HepG2 (cell line): ENCODE results near the gene IFT52. TPM values are rescaled to one million over a fixed set of nuclear protein-coding genes. Genes with fewer than 3 reads are reported as not detected.

Experiments used
- HMG20A ChIP-seq: IDR thresholded peaks from 2 replicates; pipeline ENCODE4 v1.6.1; 2016; ENCODE audit warnings: borderline replicate concordance
- MED13 ChIP-seq: sonication (generic); formaldehyde crosslinking; IDR thresholded peaks from 2 replicates; pipeline ENCODE4 v1.5.0; 2020; ENCODE audit warnings: missing genetic modification reagents
- MLXIP ChIP-seq: sonication (generic); formaldehyde crosslinking; IDR thresholded peaks from 2 replicates; pipeline ENCODE4 v1.9.0; 2021; ENCODE audit warnings: missing genetic modification reagents, borderline replicate concordance
- PCBP1 ChIP-seq: fragments of 200-400 bp; formaldehyde crosslinking; IDR thresholded peaks from 2 replicates; pipeline ENCODE4 v1.6.1; 2017; ENCODE audit warnings: mild to moderate bottlenecking, low read depth, low read length, borderline replicate concordance
- SMYD3 ChIP-seq: sonication (generic); formaldehyde crosslinking; IDR thresholded peaks from 2 replicates; pipeline ENCODE4 v1.8.1; 2023; ENCODE audit warnings: mild to moderate bottlenecking, missing genetic modification reagents
- ZBTB33 ChIP-seq: sonication (generic); formaldehyde crosslinking; IDR thresholded peaks from 2 replicates; pipeline ENCODE4 v1.4.0; 2020; ENCODE audit warnings: missing genetic modification reagents
- ZNF33A ChIP-seq: sonication (generic); formaldehyde crosslinking; IDR thresholded peaks from 2 replicates; pipeline ENCODE4 v1.5.1; 2020; ENCODE audit warnings: missing genetic modification reagents, mild to moderate bottlenecking, moderate library complexity, borderline replicate concordance
- ZNF766 ChIP-seq: sonication (generic); formaldehyde crosslinking; IDR thresholded peaks from 2 replicates; pipeline ENCODE4 v1.5.0; 2020; ENCODE audit warnings: missing genetic modification reagents, borderline replicate concordance
- polyA plus RNA-seq, 8 experiments: library from polyadenylated mRNA; depleted of rRNA in 3 of 8; stranded (reverse) in 7 of 8; unstranded in 1 of 8; fragments of >200 nt; fragmentation: Illumina TruSeq in 4 of 8; extraction: Trizol in 4 of 8; gene quantifications; 2 replicates each; pipeline versions ENCODE4 v1.2.1 to v1.2.3, GENCODE V29; 2011 to 2016; ENCODE audit warnings: low read depth in 4 of 8, missing spikeins in 1 of 8, mixed read lengths in 1 of 8; ENCODE audit not compliant: insufficient read depth in 1 of 8
- total RNA-seq, 5 experiments: library from RNA; depleted of rRNA; stranded (reverse); fragments of >200 nt; fragmentation: Illumina TruSeq; extraction: Trizol; gene quantifications; 2 replicates each; pipeline ENCODE4 v1.2.3, GENCODE V29; 2016; ENCODE audit warnings: low read depth in 1 of 5
- TF ChIP-seq, protein P1 (sequence below): sonication (generic); formaldehyde crosslinking; IDR thresholded peaks from 2 replicates; pipeline ENCODE4 v1.5.0; 2020; ENCODE audit warnings: mild to moderate bottlenecking, missing genetic modification reagents, borderline replicate concordance
- TF ChIP-seq, protein P2 (sequence below): sonication (generic); formaldehyde crosslinking; IDR thresholded peaks from 2 replicates; pipeline ENCODE4 v1.4.0; 2020; ENCODE audit warnings: mild to moderate bottlenecking, missing genetic modification reagents
- TF ChIP-seq, protein P3 (sequence below): conservative IDR thresholded peaks from 2 replicates; pipeline ENCODE4 v1.6.1; 2018; ENCODE audit warnings: missing genetic modification reagents

The IFT52 gene
- total and polyA plus RNA-seq, 2 of the 13 experiments (the other 11 are each of a cell fraction or from before 2014, with no cell fraction given): 48.0 to 64.0 TPM

DNA sequence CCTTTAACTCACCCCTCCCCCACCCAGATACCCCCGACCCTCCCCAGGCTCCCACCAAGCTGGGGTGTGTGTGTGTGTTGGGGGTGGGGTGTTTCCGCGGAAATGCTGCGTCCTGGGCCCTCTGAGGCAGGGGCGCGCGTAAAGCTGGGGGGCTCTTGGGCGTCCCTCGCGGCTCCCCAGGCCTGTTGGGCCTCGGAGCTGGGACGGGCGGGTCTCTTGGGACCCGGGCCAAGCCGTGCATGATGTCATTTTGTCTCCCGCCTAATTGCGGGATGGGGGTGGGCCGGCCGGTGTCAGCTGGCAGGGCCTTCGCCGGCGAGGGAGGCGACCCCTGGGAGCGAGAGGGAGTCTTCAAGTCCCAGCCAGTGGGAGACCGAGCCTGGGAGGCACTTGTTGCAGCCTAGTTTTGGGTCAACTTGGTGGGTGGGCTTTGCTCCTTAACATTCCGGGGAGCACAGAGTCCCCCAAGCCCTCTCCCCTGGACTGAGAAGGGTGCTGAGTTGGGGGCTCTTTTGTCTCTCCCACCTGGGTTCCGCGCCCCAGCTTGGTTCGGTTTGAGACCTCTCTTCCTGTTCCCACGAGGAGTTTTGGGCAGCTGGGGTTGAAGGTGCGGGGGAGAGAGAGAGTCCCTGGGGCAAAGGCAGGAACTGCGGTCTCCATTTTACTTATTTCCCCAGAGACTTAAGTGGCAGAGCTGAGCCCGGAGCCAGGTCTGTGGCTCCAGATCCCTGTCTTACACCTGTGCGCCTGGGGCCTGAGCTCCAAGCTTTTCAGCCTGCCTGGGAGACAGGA, 76.8 kb downstream of the IFT52 start (continued):
- TF ChIP-seq MED13 (no peak; the same call in 1 of the 2 replicates), ZBTB33 (CRISPR knock-in tag) (0 out of 2 replicates have a peak, but pooled peaks have one; percentile 19), PCBP1 (no peak), MLXIP (CRISPR knock-in tag) (no peak), ZNF766 (CRISPR knock-in tag) (no peak), SMYD3 (CRISPR knock-in tag) (no peak), ZNF33A (no peak), HMG20A (CRISPR knock-in tag) (no peak)
- TF ChIP-seq, protein P1, sequence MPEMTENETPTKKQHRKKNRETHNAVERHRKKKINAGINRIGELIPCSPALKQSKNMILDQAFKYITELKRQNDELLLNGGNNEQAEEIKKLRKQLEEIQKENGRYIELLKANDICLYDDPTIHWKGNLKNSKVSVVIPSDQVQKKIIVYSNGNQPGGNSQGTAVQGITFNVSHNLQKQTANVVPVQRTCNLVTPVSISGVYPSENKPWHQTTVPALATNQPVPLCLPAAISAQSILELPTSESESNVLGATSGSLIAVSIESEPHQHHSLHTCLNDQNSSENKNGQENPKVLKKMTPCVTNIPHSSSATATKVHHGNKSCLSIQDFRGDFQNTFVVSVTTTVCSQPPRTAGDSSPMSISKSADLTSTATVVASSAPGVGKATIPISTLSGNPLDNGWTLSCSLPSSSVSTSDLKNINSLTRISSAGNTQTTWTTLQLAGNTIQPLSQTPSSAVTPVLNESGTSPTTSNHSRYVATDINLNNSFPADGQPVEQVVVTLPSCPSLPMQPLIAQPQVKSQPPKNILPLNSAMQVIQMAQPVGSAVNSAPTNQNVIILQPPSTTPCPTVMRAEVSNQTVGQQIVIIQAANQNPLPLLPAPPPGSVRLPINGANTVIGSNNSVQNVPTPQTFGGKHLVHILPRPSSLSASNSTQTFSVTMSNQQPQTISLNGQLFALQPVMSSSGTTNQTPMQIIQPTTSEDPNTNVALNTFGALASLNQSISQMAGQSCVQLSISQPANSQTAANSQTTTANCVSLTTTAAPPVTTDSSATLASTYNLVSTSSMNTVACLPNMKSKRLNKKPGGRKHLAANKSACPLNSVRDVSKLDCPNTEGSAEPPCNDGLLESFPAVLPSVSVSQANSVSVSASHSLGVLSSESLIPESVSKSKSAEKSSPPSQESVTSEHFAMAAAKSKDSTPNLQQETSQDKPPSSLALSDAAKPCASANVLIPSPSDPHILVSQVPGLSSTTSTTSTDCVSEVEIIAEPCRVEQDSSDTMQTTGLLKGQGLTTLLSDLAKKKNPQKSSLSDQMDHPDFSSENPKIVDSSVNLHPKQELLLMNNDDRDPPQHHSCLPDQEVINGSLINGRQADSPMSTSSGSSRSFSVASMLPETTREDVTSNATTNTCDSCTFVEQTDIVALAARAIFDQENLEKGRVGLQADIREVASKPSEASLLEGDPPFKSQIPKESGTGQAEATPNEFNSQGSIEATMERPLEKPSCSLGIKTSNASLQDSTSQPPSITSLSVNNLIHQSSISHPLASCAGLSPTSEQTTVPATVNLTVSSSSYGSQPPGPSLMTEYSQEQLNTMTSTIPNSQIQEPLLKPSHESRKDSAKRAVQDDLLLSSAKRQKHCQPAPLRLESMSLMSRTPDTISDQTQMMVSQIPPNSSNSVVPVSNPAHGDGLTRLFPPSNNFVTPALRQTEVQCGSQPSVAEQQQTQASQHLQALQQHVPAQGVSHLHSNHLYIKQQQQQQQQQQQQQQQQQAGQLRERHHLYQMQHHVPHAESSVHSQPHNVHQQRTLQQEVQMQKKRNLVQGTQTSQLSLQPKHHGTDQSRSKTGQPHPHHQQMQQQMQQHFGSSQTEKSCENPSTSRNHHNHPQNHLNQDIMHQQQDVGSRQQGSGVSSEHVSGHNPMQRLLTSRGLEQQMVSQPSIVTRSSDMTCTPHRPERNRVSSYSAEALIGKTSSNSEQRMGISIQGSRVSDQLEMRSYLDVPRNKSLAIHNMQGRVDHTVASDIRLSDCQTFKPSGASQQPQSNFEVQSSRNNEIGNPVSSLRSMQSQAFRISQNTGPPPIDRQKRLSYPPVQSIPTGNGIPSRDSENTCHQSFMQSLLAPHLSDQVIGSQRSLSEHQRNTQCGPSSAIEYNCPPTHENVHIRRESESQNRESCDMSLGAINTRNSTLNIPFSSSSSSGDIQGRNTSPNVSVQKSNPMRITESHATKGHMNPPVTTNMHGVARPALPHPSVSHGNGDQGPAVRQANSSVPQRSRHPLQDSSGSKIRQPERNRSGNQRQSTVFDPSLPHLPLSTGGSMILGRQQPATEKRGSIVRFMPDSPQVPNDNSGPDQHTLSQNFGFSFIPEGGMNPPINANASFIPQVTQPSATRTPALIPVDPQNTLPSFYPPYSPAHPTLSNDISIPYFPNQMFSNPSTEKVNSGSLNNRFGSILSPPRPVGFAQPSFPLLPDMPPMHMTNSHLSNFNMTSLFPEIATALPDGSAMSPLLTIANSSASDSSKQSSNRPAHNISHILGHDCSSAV: no peak
- TF ChIP-seq, protein P2, sequence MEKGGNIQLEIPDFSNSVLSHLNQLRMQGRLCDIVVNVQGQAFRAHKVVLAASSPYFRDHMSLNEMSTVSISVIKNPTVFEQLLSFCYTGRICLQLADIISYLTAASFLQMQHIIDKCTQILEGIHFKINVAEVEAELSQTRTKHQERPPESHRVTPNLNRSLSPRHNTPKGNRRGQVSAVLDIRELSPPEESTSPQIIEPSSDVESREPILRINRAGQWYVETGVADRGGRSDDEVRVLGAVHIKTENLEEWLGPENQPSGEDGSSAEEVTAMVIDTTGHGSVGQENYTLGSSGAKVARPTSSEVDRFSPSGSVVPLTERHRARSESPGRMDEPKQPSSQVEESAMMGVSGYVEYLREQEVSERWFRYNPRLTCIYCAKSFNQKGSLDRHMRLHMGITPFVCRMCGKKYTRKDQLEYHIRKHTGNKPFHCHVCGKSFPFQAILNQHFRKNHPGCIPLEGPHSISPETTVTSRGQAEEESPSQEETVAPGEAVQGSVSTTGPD (CRISPR knock-in tag): 0 out of 2 replicates have a peak, but pooled peaks have one; percentile 28
- TF ChIP-seq, protein P3, sequence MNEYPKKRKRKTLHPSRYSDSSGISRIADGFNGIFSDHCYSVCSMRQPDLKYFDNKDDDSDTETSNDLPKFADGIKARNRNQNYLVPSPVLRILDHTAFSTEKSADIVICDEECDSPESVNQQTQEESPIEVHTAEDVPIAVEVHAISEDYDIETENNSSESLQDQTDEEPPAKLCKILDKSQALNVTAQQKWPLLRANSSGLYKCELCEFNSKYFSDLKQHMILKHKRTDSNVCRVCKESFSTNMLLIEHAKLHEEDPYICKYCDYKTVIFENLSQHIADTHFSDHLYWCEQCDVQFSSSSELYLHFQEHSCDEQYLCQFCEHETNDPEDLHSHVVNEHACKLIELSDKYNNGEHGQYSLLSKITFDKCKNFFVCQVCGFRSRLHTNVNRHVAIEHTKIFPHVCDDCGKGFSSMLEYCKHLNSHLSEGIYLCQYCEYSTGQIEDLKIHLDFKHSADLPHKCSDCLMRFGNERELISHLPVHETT: no peak
